HFFc6 (cell line): Measurements from ENCODE around the gene ZMYM2. TPM values are rescaled to one million over a fixed set of nuclear protein-coding genes. Genes with fewer than 3 reads are reported as not detected.

Source experiments
- DNase-seq: peaks from one replicate; pipeline ENCODE4 v3.0.0-alpha.2; 2018
- H3K27ac Mint-ChIP-seq: 2 replicates; pipeline ENCODE4 v1.8.0; 2020; ENCODE audit warnings: mild to moderate bottlenecking, mixed read lengths
- H3K27me3 Mint-ChIP-seq: 2 replicates; pipeline ENCODE4 v1.8.0; 2021; ENCODE audit warnings: mild to moderate bottlenecking, moderate library complexity, mixed read lengths; ENCODE audit not compliant: insufficient read depth
- H3K36me3 Mint-ChIP-seq: 2 replicates; pipeline ENCODE4 v1.8.0; 2021; ENCODE audit warnings: low read depth, mixed read lengths
- H3K4me1 Mint-ChIP-seq: 2 replicates; pipeline ENCODE4 v1.8.0; 2020; ENCODE audit warnings: low read depth, mixed read lengths
- H3K4me3 Mint-ChIP-seq: 2 replicates; pipeline ENCODE4 v1.8.0; 2020; ENCODE audit warnings: mild to moderate bottlenecking, moderate library complexity, mixed read lengths
- H3K9me3 Mint-ChIP-seq: 2 replicates; pipeline ENCODE4 v1.8.0; 2020; ENCODE audit warnings: mild to moderate bottlenecking, mixed read lengths
- CTCF ChIP-seq: fragments of 200-600 bp; sonication (generic); IDR thresholded peaks from 2 replicates; pipeline ENCODE4 v1.5.0; 2021; ENCODE audit warnings: antibody characterized with exemption, mild to moderate bottlenecking
- total RNA-seq, 6 experiments: library from RNA; stranded (reverse); fragmentation: NEBNext Ultra II Directional; extraction: Animal tissue kit (Norgen Biotek cat#: 25700); gene quantifications; 2 replicates in 1 of 6; 3 replicates in 5 of 6; pipeline ENCODE4 v1.2.3, GENCODE V29; 2021

ZMYM2 gene
- total RNA-seq, 6 experiments from 2014 or later, result 21.3 to 33.6 (median 28.8) TPM

- Mint-ChIP-seq H3K4me3 (no peak overlapping the region), H3K27me3 (no peaks in the 10 kb centered on the region; the same call in none of the 2 replicates), H3K27ac (no peak overlapping the region), H3K36me3 (no peaks in the 10 kb centered on the region), H3K9me3 (no peaks in the 10 kb centered on the region), H3K4me1 (no peaks in the 10 kb centered on the region)
- TF ChIP-seq CTCF, result no peak
- DNase-seq, result no peak
These were observed 173.6 kb downstream of the ZMYM2 start for GRCh38 chr13:20132052-20132634.

- Mint-ChIP-seq H3K36me3 (no peaks in the 10 kb centered on the region), H3K4me3 (no peak overlapping the region), H3K9me3 (no peaks in the 10 kb centered on the region), H3K4me1 (no peaks in the 10 kb centered on the region), H3K27ac (no peak overlapping the region), H3K27me3 (peaks cover 9% of the 10 kb centered on the region)
- TF ChIP-seq CTCF, result no peak
- DNase-seq, result no peak
These were observed 176.2 kb downstream of the ZMYM2 start for GRCh38 chr13:20134732-20135131.

- DNase-seq, result no peak
- no peak overlapping the region for H3K4me3 Mint-ChIP-seq
- H3K27me3 Mint-ChIP-seq, result peaks cover 27% of the 10 kb centered on the region
- H3K9me3 Mint-ChIP-seq, result no peaks in the 10 kb centered on the region
- TF ChIP-seq CTCF, result peak; percentile 40; the same call in 1 of the 2 replicates
- H3K36me3 Mint-ChIP-seq, result no peaks in the 10 kb centered on the region
- no peaks in the 10 kb centered on the region for H3K4me1 Mint-ChIP-seq
- H3K27ac Mint-ChIP-seq, result no peak overlapping the region
These were observed 178.5 kb downstream of the ZMYM2 start for GRCh38 chr13:20136781-20137703.

- no peak for DNase-seq
- Mint-ChIP-seq H3K4me1 (no peaks in the 10 kb centered on the region), H3K27me3 (peaks cover 30% of the 10 kb centered on the region), H3K4me3 (no peak overlapping the region), H3K36me3 (no peaks in the 10 kb centered on the region), H3K27ac (no peak overlapping the region), H3K9me3 (no peaks in the 10 kb centered on the region)
- TF ChIP-seq CTCF, result no peak
These were observed 179.3 kb downstream of the ZMYM2 start for GRCh38 chr13:20137875-20138274.

- Mint-ChIP-seq H3K4me1 (no peaks in the 10 kb centered on the region), H3K27ac (no peak overlapping the region), H3K9me3 (no peaks in the 10 kb centered on the region), H3K36me3 (no peaks in the 10 kb centered on the region), H3K4me3 (no peak overlapping the region), H3K27me3 (peaks cover 48% of the 10 kb centered on the region)
- no peak for DNase-seq
- no peak for TF ChIP-seq CTCF
These were observed 182.0 kb downstream of the ZMYM2 start for GRCh38 chr13:20140487-20140886.

Other genes starting within 250 kb of the ZMYM2 start
- gene PSPC1, start 175.8 kb upstream of the ZMYM2 start, total RNA-seq, result 10 to 100 TPM; 35.7 to 41.0 (median 40.0) TPM
- 1 to 10 TPM; 6.8 to 9.3 (median 8.6) TPM for gene ZMYM5, start 95.1 kb upstream of the ZMYM2 start, total RNA-seq
- under 1 TPM; 0.09 to 0.14 (median 0.11) TPM for gene GJA3, start 202.3 kb downstream of the ZMYM2 start, total RNA-seq
- gene GJB2, start 234.2 kb downstream of the ZMYM2 start, total RNA-seq, result not detected